Measurements from ENCODE around the gene POLRMT. TPM values are rescaled to one million over a fixed set of nuclear protein-coding genes. Genes with fewer than 3 reads are reported as not detected.

The POLRMT gene
- total RNA-seq, 1 experiment from 2014 or later, result 100 TPM

DNA sequence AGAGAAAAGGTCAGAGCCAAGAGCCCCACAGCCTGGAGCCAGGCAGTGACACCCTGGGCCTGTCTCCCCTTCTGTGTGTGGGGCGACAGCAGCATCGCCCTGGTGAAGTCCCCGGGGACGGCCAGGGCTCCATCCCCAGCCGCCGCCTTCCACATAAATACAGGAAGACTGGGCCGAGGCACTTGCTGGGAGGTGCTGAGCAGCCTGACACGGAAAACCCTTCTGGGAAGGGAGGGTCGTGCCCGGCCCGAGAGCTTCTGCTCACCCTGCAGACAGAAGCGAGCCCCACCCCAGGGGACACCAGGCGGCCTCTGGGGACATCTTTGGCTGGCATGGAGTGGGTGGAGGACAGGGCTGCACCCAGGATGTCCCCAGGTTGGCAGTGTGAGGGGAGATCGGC lies 11.5 kb upstream of the POLRMT start:
- POLR2A ChIA-PET (ENCODE audit: low non-redundant PET), result no interaction called here
- intact Hi-C loops (cut with micrococcal nuclease; ENCODE audit: unreplicated experiment), result no loop called here
- Histone ChIP-seq H3K9me3 (ENCODE audit: low read depth, low read length, poor library complexity, severe bottlenecking) (no peaks in the 10 kb centered on the region), H3K4me1 (ENCODE audit: insufficient read depth, low read length, poor library complexity, severe bottlenecking) (no peaks in the 10 kb centered on the region), H3K27ac (ENCODE audit: low read depth, low read length, poor library complexity, severe bottlenecking) (no peak overlapping the region), H3K4me3 (ENCODE audit: low read depth, low read length, poor library complexity, severe bottlenecking) (no peak overlapping the region), H3K36me3 (ENCODE audit: insufficient read depth, low read length, poor library complexity, severe bottlenecking) (peaks cover 43% of the 10 kb centered on the region), H3K27me3 (replicated peaks; ENCODE audit: insufficient read depth, low read depth, low read length, poor library complexity) (no peaks in the 10 kb centered on the region)
- DNase-seq (ENCODE audit: low spot score), result no peak
- BruUV-seq (replicated peaks), result no TSS peak
- CTCF ChIA-PET, result no interaction called here
- TF ChIP-seq EZH2 (IDR thresholded peaks at IDR 0.05; ENCODE audit: borderline replicate concordance, low read depth, low read length, poor library complexity, severe bottlenecking), result no peak
- TF ChIP-seq, protein P1, sequence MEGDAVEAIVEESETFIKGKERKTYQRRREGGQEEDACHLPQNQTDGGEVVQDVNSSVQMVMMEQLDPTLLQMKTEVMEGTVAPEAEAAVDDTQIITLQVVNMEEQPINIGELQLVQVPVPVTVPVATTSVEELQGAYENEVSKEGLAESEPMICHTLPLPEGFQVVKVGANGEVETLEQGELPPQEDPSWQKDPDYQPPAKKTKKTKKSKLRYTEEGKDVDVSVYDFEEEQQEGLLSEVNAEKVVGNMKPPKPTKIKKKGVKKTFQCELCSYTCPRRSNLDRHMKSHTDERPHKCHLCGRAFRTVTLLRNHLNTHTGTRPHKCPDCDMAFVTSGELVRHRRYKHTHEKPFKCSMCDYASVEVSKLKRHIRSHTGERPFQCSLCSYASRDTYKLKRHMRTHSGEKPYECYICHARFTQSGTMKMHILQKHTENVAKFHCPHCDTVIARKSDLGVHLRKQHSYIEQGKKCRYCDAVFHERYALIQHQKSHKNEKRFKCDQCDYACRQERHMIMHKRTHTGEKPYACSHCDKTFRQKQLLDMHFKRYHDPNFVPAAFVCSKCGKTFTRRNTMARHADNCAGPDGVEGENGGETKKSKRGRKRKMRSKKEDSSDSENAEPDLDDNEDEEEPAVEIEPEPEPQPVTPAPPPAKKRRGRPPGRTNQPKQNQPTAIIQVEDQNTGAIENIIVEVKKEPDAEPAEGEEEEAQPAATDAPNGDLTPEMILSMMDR (conservative IDR thresholded peaks at IDR 0.05; ENCODE audit: low read depth, low read length), result no peak

DNA sequence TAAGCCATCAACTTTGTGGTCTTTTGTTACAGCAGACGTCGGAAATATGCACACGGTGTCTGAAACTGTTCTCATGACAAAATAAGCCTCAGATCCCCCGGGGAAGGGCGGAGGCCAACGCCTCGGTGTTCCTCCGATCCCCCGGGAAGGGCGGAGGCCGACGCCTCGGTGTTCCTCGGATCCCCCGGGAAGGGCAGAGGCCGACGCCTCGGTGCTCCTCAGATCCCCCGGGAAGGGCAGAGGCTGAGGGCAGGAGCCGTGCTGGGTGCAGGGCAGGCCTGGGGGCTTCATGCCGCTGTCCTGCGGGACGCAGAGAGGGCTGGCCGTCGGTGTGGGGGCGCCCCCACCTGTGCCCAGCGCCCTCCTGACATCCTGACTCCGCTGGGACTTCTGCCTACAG lies 11.0 kb upstream of the POLRMT start:
- no peaks in the 10 kb centered on the region for H3K27me3 ChIP-seq (replicated peaks; ENCODE audit: insufficient read depth, low read depth, low read length, poor library complexity)
- POLR2A ChIA-PET (ENCODE audit: low non-redundant PET), result no interaction called here
- CTCF ChIA-PET, result no interaction called here
- intact Hi-C loops (cut with micrococcal nuclease; ENCODE audit: unreplicated experiment), result no loop called here
- no peaks in the 10 kb centered on the region for H3K4me1 ChIP-seq (ENCODE audit: insufficient read depth, low read length, poor library complexity, severe bottlenecking)
- H3K4me3 ChIP-seq (ENCODE audit: low read depth, low read length, poor library complexity, severe bottlenecking), result no peak overlapping the region
- peaks cover 39% of the 10 kb centered on the region for H3K36me3 ChIP-seq (ENCODE audit: insufficient read depth, low read length, poor library complexity, severe bottlenecking)
- TF ChIP-seq EZH2 (IDR thresholded peaks at IDR 0.05; ENCODE audit: borderline replicate concordance, low read depth, low read length, poor library complexity, severe bottlenecking), result no peak
- TF ChIP-seq, protein P1 (conservative IDR thresholded peaks at IDR 0.05; ENCODE audit: low read depth, low read length), result no peak
- no TSS peak for BruUV-seq (replicated peaks)
- no peaks in the 10 kb centered on the region for H3K9me3 ChIP-seq (ENCODE audit: low read depth, low read length, poor library complexity, severe bottlenecking)
- DNase-seq (ENCODE audit: low spot score), result no peak
- no peak overlapping the region for H3K27ac ChIP-seq (ENCODE audit: low read depth, low read length, poor library complexity, severe bottlenecking)

DNA sequence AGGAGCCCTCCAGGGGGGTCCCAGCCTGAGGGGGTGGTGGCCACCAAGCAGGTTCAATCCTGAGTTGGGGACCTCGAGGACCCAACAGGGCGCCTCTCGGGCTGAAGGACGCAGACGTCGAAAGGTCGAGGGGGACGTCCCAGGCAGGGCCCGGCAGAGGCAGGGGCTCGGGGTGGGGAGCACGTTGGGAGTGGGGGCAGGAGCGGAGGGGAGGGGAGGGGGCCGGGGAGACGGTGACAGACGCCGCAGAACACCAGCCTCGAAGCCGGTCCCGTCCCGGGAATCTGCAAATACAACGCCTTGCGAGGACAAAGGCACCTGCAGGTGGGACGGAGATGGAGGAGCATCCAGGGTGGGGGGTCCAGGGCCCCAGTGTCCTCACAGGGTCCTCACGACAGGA lies 10.4 kb upstream of the POLRMT start:
- no peak for TF ChIP-seq EZH2 (IDR thresholded peaks at IDR 0.05; ENCODE audit: borderline replicate concordance, low read depth, low read length, poor library complexity, severe bottlenecking)
- TF ChIP-seq, protein P1 (conservative IDR thresholded peaks at IDR 0.05; ENCODE audit: low read depth, low read length), result no peak
- no TSS peak for BruUV-seq (replicated peaks)
- H3K36me3 ChIP-seq (ENCODE audit: insufficient read depth, low read length, poor library complexity, severe bottlenecking), result peaks cover 33% of the 10 kb centered on the region
- H3K27ac ChIP-seq (ENCODE audit: low read depth, low read length, poor library complexity, severe bottlenecking), result no peak overlapping the region
- H3K4me3 ChIP-seq (ENCODE audit: low read depth, low read length, poor library complexity, severe bottlenecking), result no peak overlapping the region
- no peaks in the 10 kb centered on the region for H3K27me3 ChIP-seq (replicated peaks; ENCODE audit: insufficient read depth, low read depth, low read length, poor library complexity)
- DNase-seq (ENCODE audit: low spot score), result no peak
- intact Hi-C loops (cut with micrococcal nuclease; ENCODE audit: unreplicated experiment), result no loop called here
- ChIA-PET CTCF (no interaction called here), POLR2A (ENCODE audit: low non-redundant PET) (no interaction called here)
- no peaks in the 10 kb centered on the region for H3K4me1 ChIP-seq (ENCODE audit: insufficient read depth, low read length, poor library complexity, severe bottlenecking)
- no peaks in the 10 kb centered on the region for H3K9me3 ChIP-seq (ENCODE audit: low read depth, low read length, poor library complexity, severe bottlenecking)
